Type B pancreatic cell (in vitro differentiated cells): ENCODE measurements around the gene ULK4. TPM values are rescaled to one million over a fixed set of nuclear protein-coding genes. Genes with fewer than 3 reads are reported as not detected.
A peak's percentile ranks its signal among the peaks of the same experiment; 100 is the strongest.

ENCODE experiments used
- DNase-seq: peaks from one replicate; pipeline ENCODE4 v3.0.0; 2021; ENCODE audit warnings: mixed read lengths; ENCODE audit not compliant: unreplicated experiment; ENCODE audit errors: extremely low spot score
- H3K27ac Mint-ChIP-seq: 2 replicates; pipeline ENCODE4 v1.8.0; 2021; ENCODE audit warnings: mild to moderate bottlenecking, mixed read lengths
- H3K27me3 Mint-ChIP-seq: 2 replicates; pipeline ENCODE4 v1.8.0; 2021; ENCODE audit warnings: mixed read lengths
- H3K36me3 Mint-ChIP-seq: 2 replicates; pipeline ENCODE4 v1.8.0; 2021; ENCODE audit warnings: mixed read lengths
- H3K4me1 Mint-ChIP-seq: one replicate; pipeline ENCODE4 v1.8.0; 2021; ENCODE audit warnings: mixed read lengths; ENCODE audit not compliant: unreplicated experiment
- H3K4me3 Mint-ChIP-seq: 2 replicates; pipeline ENCODE4 v1.8.0; 2021; ENCODE audit warnings: mild to moderate bottlenecking, mixed read lengths
- H3K9me3 Mint-ChIP-seq: 2 replicates; pipeline ENCODE4 v1.8.0; 2021; ENCODE audit warnings: mixed read lengths
- CTCF ChIP-seq: fragments of 200-600 bp; sonication (generic); conservative IDR thresholded peaks from 2 replicates; pipeline ENCODE4 v1.5.0; 2021; ENCODE audit warnings: antibody characterized with exemption, mild to moderate bottlenecking
- total RNA-seq: library from RNA; stranded (reverse); gene quantifications from 2 replicates; pipeline ENCODE4 v1.2.1, GENCODE V29; 2021; ENCODE audit warnings: low replicate concordance

ULK4 gene
- total RNA-seq, 1 donor from 2014 or later: 10.7 TPM

GRCh38 chr3:41693799-41694198 is 268.1 kb downstream of the ULK4 start:
- Mint-ChIP-seq H3K9me3 (peaks cover 10% of the 10 kb centered on the region), H3K4me3 (no peak overlapping the region), H3K4me1 (peaks cover 19% of the 10 kb centered on the region), H3K27ac (peak overlapping the region; percentile 29), H3K36me3 (peaks cover 10% of the 10 kb centered on the region), H3K27me3 (no peaks in the 10 kb centered on the region)
- DNase-seq: no peak
- no peak for TF ChIP-seq CTCF

GRCh38 chr3:41690766-41691563 is 270.9 kb downstream of the ULK4 start:
- Mint-ChIP-seq H3K4me1 (peaks cover 19% of the 10 kb centered on the region), H3K27ac (peak overlapping the region; percentile 34), H3K27me3 (no peaks in the 10 kb centered on the region)

GRCh38 chr3:41688595-41689380 is 273.1 kb downstream of the ULK4 start:
- no peaks in the 10 kb centered on the region for H3K27me3 Mint-ChIP-seq
- peaks cover 23% of the 10 kb centered on the region for H3K4me1 Mint-ChIP-seq
- H3K4me3 Mint-ChIP-seq: no peak overlapping the region
- H3K9me3 Mint-ChIP-seq: peaks cover 11% of the 10 kb centered on the region
- no peak overlapping the region for H3K27ac Mint-ChIP-seq
- no peak for DNase-seq
- H3K36me3 Mint-ChIP-seq: peaks cover 11% of the 10 kb centered on the region
- TF ChIP-seq CTCF: no peak

More at GRCh38 chr3:41690766-41691563, 270.9 kb downstream of the ULK4 start:
- no peak for DNase-seq
- Mint-ChIP-seq H3K9me3 (peaks cover 5% of the 10 kb centered on the region), H3K4me3 (no peak overlapping the region), H3K36me3 (peaks cover 10% of the 10 kb centered on the region)
- TF ChIP-seq CTCF: no peak

GRCh38 chr3:41684797-41685735 is 276.8 kb downstream of the ULK4 start:
- Mint-ChIP-seq H3K4me3 (peak overlapping the region; percentile 17), H3K4me1 (peaks cover 25% of the 10 kb centered on the region), H3K9me3 (peaks cover 10% of the 10 kb centered on the region), H3K27ac (peak overlapping the region; percentile 79), H3K36me3 (peaks cover 12% of the 10 kb centered on the region), H3K27me3 (no peaks in the 10 kb centered on the region)
- DNase-seq: no peak
- no peak for TF ChIP-seq CTCF

- DNase-seq: no peak
- no peaks in the 10 kb centered on the region for H3K27me3 Mint-ChIP-seq
- no peak for TF ChIP-seq CTCF
- H3K27ac Mint-ChIP-seq: peak overlapping the region; percentile 84
- no peak overlapping the region for H3K4me3 Mint-ChIP-seq
- peaks cover 10% of the 10 kb centered on the region for H3K9me3 Mint-ChIP-seq
- H3K4me1 Mint-ChIP-seq: peaks cover 25% of the 10 kb centered on the region
- H3K36me3 Mint-ChIP-seq: peaks cover 12% of the 10 kb centered on the region
Measured at GRCh38 chr3:41683666-41684350, 278.1 kb downstream of the ULK4 start.
